Measurements from ENCODE around the gene MPPED1.
A peak's percentile ranks its signal among the peaks of the same experiment; 100 is the strongest.

Gene MPPED1, protein sequence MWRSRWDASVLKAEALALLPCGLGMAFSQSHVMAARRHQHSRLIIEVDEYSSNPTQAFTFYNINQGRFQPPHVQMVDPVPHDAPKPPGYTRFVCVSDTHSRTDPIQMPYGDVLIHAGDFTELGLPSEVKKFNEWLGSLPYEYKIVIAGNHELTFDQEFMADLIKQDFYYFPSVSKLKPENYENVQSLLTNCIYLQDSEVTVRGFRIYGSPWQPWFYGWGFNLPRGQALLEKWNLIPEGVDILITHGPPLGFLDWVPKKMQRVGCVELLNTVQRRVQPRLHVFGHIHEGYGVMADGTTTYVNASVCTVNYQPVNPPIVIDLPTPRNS

DNA sequence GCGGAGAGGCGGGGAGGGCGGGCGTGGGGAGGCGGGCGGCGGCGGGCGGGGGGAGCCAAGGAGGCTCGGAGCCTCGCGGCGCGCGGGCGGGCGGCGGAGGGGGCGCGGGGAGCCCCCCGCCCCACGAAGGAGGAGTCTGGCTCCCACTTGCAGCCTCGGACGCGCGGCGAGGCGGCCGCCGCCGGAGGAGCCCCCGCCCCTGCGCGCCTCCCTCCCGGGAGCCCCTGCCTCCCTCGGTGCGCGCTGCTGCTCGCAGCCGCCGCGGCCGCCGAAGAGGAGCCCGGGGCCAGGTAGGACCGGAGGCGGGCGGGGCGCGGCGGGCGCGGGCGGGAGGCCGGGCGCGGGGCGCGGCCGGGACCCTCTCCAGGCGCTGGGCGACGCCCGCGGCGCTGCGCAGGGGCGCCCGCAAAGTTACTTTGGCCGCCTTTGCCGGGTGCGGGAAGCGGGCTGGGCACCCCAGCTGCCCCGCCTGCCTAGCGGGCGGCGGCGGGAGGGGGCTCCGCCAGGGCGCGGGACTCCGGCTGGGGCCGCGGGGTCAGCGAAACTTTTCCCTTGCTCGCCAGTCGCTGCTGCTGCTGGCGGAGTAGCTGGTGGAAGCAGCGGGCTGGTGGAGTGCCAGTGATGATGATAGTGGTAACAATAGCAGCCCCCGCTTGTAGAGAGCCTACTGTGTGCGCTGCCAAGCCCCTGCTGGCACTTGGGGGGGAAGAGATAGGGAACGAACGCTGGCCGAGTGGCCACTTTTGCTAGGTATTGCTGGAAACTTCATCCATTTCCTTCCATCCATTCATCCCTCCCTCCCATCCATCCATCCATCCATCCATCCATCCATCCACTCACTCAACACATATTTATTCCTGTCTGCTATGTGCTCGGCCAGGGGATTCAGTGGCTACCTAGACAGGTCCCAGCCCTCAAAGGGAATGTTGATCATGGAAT lies at the start of gene MPPED1:
TSS of gene MPPED1 (plus strand) at position 146 of the 939 bp plus-strand sequence. CDS start 12,972 bp downstream, outside the sequence.
- DNase-seq, result no peak

DNA sequence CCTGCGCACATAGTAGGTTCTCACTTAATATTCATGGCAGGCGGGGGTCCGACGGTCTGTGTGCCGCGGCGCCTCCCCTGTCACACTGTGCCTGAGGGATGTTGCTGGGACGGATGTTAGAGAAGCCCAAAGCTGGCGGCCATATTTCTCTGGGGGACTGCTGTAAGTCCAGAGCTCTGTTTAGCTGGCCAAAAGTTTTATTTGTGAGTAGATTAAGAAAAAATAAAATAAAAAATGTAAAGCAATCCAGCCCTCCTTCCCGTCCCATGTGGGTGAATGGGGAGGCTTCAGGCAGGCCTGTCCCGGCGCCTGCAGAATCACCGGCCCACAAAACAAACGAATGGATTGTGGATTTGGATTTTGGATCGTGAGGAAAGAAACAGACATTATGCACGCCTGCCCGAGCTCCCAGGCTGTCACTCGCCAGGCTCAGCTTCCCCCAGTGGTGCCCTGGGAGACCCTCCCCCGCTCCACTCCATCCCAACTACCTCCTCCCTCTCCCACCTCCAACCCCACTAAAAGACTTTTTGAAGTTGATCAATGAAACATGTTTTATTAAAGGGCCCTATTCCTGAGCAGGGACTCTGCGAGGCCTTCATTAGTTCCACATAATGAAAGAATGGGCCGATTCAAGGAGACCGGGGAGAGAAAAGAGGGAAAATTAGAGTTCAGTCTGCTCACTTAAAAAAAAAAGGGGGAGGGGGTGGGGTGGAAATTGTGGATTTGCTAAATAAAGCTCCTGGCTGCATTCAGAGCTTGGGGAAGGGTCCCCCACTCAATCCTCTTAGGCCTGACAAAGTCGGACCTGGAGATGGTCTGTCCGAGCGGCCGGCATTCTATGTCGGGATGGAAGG lies 48.3 kb upstream of the MPPED1 start:
- DNase-seq, result no peak

DNA sequence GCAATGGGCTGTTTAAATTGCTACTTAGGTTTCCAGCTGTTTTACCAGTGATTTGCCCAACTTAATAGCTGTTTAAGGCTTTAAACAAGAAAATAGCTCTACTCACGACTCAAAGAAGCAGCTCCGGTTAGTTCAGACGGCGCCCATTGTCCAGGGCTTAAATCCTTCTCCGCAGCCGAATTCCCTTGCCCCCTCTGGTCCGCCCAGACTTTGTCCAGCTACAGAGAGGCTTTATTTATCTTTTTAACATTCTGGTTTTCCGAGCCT lies 47.7 kb upstream of the MPPED1 start:
- DNase-seq, result no peak

DNA sequence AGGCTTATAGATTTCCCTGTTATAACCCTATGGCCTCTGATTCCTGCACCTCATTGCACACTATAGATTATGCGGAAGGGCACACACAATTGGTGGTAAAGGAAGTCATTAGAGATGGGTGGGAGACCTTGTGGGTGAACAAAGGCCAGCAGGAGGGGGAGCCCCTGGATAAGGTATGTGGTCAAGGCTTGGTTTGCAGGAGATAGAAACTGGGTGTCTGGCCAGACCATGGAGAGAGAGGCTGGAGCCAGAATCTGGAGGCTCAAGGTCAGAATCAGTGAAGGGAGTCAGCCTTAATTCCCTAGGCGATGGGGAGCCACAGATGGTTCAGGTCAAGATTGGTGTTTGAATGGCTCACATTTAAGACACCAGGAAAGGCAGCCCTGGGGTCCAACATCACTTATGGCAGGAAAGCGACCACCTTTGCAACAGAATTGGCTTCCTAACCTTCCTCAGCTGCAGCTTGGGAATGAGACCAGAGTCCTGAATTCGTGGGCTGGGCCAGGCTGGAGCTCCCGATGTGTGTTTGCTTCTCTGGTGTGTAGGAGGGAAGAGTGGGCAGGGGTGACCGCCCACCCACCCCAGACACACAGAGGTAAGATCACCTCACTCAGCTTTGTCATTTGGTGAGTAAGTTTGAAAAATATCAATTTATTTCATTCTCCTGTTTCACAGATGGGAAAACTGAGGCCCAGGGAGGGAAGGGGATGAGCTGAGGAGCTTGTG lies 45.9 kb upstream of the MPPED1 start:
- DNase-seq, result no peak

DNA sequence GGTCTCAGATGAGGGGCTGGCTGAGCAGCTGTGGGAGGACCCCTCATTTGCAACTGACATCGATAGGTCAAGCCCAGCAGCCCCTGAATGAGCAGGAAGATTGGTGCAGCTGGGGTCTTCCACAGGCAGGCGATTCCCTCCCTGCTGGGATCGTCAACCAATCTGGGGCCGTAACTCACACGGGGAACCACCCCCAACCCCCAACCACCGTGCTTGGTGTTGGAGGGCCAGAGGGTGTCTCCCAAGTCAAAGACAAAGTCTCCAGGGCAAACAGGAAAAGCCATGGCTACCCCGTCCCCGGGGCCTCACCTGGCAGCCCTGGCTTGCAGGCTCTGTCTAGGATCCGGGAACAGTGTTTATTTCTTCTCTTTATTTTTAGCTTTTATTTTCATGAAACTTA lies 41.8 kb upstream of the MPPED1 start:
- DNase-seq, result no peak

DNA sequence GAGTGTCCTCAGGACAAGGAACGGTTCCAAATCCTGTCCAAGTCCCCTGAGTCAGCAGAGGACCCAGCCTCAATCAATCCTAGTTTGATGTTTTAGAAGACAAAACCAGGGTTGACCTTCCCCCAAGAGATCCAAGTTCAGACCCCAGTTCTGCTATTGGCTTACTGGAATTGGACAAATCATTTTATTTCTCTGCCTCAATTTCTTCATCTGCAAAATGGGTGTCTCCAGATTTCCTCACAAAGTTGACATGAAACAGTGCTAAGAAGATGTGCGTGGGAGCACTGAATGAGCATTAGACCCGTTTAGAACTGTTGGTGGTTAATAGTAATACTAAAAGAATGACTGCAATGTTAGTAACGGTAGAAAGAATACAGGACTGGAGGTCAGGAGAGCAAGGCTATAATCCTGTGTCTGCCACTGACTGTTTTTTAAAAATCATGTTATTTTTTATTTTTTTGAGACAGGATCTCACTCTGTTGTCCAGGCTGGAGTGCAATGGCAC lies 35.8 kb upstream of the MPPED1 start:
- no peak for DNase-seq

DNA sequence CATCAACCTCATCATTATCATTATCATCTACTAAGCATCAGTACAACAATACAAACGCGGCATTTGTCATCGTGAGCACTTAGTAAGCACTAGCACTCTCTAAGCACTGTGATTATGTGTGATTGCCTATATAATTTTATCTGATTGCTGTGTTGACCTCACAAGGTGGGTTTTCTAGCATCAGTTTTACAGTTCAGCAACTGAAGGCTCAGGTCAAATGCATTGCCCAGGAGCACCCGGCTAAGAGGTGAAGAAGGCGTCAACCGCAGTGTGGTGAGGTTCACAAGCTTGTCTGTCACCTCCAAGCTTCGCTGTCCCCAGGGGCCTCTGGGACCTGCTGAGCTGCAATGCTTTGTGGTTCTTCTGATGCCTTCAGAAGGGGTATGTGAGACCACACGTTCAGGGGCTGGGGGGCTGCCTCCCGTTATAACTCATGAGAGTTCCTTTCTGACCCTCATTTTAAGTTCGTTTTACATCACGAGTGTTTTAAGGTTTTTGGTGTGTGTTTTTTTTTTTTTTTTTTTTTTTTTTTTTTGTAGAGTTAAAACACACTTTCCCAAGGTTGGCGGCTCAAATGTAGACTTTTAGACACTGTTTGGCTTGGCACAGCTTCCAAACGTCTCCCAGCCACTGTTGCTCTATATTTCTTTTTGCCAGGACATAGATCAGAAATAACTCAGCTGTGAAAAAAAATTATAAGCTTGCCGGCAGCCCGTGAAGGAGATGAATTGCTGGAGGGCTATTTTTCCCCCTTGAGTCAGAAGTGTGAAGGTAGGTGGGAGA lies 34.9 kb upstream of the MPPED1 start:
- peak; percentile 48 for DNase-seq

DNA sequence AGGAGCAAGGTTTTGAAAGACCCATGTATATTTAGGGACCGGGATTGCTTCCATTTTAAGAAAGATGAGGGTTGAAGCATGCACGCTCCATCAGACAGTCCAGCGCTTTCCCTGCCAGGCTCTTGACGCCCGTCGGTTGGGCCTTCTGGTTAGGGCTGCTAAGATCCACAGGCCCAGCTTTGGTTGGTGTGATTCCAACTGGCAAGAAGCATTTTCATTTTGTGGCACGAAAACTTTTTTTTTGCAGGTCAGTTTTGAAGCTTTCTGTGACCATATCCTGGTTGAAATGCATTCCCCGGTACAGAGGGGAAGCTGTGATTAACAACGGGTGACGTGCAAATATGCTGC lies 34.3 kb upstream of the MPPED1 start:
- DNase-seq, result no peak

DNA sequence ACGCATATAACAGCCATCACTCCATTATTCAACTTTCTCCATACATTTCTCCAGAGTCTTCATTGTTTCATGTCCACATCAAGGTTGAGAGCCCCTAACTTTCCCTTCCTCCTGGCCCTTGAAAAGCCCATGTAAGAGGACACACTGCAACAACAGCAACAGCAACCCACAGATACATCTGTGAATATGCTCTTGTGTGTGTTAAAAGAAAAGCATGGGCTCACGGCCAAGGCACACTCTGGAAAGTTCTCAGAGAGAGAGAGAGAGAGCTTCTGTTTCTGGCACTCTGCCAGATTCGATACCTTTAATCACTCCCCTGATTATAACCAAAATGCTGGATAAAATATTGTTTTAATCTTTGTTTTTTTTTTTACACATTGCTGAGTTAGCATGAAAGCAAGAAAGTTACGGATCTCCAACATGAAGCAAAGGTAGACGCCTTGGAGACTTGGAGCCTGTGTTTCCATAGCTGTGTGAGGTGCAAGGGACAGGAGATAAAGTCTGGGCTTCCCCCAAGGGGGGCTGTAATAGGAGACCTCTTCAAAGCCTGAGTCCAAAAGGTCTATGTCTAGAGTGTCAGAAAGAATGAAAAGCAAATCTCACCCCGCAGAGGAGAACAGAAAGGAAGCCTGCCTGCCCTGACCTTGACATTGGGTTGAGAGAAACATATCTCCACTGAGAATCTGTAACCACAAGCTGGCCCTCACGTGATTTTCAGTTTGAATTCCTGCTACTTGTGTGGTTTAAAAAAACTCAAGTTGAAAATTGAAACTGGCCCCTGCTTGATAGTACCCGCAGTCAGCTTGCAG lies 33.7 kb upstream of the MPPED1 start:
- peak; percentile 6 for DNase-seq

DNA sequence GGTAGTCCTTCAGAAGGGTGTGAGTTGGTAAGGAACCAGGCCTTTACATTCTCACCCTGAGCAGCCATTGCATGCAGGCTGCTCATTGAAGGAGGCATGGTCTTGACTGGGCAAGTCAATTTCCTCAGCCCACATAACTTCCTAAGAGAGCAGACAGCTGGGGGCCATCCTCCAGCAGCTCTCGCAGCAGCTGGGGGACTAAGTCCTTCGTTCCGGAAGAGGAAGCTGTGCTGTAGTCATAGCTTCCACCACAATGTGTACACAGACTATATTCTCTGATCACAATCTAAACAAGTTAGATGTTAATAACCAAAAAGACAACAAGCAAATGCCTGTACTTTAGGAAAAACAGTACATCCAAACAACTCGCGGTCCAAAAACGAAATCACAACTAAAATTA lies 30.1 kb upstream of the MPPED1 start:
- DNase-seq, result peak; percentile 22

DNA sequence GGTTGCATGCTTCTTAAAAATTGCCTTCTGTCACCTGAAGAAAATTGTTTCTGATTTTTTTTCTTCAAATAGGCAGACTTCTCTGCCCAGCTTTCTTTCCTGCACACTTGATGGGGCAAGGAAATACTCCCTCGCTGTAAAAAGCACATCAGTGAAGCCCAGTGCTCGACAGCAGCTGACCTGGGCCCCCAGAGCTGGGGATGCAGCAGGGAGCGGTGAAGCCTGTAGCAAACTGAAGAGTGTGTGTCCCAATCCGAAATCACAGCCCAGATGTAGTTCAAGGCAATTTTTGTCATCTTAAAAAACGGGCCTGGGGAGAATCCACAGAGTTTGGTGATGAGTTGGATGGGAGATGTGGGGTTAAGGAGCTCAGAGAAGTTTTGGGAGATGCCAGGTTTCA lies 27.0 kb upstream of the MPPED1 start:
- DNase-seq, result no peak

DNA sequence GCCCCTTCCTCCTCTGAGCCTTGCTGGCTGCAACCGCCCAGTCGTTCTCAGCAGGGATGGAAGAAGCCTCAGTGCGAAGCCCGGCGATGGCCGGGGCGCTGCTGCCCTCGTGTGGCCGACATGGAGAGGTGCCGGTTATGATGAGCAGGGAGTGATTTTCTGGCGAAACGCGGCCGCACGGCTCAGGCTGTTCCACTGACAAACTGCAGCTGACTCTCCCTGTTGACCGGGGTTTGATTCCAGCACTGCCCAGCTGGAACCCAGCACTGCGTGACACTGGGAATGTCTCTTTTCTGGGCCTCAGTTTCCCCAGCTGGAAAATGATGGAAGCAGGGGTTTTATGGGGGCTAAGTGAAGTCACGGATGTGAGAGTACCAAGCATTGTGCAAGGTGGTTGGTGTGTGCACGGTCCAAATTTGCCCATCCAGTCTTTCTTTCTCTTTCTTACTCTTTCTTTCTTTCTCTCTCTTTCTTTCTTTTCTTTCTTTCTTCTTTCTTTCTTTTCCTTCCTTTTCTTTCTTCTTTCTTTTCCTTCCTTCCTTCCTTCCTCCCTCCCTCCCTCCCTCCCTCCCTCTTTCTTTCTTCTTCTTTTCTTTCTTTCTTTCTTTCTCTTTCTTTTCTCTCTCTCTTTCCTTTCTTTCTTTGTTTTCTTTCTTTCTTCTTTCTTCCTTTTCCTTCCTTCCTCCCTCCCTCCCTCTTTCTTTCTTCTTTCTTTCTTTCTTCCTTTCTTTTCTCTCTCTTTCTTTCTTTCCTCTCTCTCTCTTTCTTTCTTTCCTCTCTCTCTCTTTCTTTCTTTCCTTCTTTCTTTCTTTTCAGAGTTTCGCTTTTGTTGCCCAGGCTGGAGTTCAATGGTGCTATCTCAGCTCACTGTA lies 25.8 kb upstream of the MPPED1 start:
- DNase-seq, result peak; percentile 72

DNA sequence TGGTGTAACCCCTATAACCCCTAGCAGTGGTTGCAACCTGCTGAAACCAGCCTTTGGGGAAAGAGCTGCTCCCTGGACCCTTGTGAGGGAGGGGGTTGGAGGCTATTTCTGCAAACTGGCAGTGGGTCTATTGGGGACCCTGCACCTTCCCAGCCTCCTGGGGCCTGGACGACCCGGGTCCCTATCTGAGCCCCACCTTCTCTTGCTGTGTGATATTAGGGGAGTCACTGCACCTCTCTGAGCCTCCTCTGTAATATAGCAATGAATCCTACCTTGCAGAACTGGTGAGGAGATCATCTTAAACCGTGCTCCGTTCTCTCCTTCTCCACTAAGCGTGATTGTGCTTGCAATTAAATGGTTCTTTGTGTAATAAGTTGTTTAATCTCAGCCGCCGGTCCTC lies 24.0 kb upstream of the MPPED1 start:
- no peak for DNase-seq

DNA sequence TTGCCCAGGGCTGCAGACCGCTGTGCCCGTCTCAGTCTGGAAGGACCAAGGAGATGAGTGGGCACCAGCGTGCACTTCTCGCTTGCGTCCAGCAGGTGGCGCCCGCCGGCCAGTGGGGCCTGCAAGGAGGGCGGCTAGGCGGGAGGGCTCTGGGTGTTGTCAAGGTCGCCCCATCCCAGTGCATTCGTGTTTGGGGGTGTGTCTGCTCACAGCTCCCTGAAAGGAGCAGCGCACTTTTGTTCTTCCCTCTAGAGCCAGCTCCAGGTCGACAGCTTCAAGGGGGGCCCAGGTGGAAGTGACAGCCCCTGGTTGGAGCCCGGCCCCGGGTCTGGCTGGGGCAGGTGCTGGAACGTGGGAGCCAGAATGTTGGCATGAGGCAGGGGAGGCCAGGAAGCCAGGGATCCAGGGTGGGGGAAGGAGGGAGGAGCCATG lies 23.4 kb upstream of the MPPED1 start:
- peak; percentile 67 for DNase-seq

DNA sequence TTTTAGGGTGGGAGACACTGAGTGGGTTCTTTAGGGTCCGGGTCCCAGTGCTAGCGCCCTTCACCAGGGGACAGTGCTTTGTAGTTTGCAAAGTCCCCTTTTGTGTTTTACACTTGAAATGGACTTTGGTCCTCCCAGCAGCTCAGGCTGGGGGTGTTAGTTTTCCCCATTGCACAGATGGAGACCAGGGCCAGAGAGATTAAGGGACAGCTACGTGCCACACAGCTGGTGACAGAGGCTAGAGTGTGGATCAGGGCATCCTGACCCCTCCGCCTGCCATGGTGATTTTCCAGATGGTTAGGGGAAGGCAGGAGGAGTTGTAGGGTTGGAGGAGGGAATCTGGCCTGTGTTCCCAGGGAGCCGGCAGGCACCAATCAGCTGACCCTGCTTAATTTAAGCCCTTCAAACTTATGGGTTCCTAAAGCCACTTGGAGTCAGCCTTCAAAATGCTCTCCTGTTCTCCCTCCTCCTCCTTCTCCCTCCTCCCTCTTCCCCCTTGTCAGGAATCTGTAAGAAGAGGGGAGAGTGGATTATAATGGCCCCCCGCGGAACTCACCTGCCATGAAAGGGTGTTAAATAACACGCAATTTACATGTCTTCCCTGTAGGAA lies 22.5 kb upstream of the MPPED1 start:
- no peak for DNase-seq

DNA sequence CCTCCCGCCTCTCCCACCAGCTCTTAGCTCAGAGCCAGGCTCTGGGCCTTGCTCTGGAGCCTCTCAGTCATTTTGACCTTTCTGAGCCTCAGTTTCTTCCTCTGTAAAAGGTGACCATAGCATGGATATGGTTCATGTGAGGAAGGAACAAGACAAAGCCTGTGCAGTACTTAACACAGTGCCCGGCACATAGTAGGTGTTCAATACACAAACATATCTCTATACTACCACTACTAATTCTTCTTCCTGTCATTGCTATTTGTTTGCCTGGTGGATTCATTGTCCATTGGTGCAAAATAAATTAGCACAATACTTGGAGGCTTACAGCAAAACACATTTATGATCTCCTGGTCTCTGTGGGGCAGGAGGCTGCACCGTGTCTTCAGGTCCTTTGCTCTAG lies 21.6 kb upstream of the MPPED1 start:
- no peak for DNase-seq

DNA sequence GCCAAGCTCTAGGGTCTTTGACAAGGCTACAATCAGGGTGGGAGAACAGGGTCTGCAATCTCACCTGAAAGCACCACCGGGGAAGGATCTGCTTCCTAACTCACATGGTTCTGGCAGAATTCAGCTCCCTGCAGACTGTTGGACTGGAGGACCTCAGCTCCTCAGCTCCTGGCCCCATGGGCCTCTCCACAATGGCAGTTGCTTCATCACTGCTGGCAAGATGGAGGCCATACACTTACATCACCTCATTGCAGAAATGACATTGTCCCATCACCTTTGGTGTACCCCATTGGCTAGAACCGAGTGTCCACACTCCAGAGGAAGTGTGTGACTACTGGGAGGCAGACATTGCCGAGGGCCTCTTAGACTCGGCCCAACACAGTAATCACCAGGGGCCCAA lies 20.9 kb upstream of the MPPED1 start:
- no peak for DNase-seq

DNA sequence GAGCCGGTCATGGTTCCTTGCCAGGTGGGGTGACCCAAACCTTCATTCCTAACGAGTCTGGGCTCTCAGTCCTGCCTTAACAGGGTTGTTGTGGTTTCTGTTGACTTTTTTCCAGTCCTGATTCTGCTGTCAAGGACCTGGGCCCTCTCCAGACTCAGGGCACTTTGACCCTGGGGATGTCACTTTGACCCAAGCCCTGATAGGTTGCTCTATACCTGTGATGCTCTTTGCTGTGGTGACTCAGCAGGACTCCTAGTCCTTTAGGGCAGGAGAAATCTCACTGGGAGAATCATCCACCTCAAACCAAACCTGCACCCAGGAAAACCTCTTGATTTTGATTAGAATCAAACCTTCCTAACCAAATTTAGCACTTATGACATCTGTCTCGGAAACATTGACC lies 20.5 kb upstream of the MPPED1 start:
- no peak for DNase-seq

DNA sequence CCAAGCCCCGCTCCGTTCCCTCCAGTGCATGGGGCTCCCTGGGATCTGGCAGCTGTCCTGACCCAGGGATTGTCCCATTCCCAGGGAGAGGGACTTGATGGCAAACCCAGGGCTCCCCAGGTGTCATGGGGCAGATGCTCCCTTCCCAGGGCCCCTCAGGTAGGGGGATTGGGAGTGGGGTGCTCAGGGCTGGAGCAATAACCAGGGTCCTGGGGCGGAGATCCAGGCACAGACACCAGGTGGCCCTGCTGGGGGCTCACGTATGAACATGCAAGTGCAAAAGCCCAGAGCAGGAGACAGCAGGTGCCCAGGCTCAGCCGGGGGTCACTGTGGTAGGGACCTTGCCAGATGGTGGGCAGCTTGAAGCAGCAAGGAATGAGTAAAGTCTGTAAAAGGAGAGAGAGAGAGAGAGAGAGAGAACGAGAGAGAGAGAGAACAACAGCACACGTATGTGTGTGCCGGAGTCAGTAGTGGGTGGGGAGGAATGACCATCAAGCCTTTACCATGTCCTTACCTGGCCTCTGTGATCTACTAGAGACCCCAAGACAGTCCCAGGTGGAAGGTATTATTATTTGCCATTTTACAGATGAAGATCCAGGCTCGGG lies 19.3 kb upstream of the MPPED1 start:
- DNase-seq, result no peak

Measured in CD4-positive, alpha-beta T cell treated with Interleukin-21 for 1 hour (primary cell).